ENCODE data around the gene ZMYND15. TPM values are rescaled to one million over a fixed set of nuclear protein-coding genes. Genes with fewer than 3 reads are reported as not detected.

ZMYND15 gene
- total and polyA plus RNA-seq, 2 of the 4 experiments (the other 2 are of a cell fraction), result 0.07 TPM; not detected in 1

DNA sequence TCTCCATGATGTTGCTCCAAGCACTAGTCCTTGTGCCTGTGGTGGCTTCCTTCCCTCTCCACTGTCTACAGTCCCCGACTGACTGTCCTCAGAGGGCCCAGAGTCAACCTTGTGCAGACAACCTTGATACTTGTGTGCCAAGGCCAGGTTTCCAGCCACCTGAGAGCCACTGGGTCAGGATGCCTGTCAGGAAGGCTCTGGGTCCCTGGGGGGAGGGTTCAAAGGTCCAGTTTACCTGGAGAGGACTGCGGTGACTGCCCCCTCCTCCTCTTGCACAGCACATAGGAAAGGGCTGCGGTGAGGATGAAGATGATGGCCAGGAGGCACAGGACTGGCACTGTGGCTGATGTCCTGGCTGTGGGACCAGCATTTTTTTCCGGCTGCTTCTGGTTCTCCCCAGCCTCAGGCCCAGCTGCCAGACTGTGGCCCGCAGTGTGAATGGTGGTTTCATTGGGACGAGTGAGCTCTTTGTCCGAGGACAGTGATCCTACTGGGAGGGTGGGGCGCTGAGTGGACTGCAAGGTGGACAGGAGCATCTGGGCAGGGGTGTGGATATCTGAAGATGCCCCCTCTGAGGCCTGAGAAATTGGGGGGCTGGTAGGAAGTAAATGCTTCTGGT lies 4.7 kb upstream of the ZMYND15 start:
- in situ Hi-C loops (cut with MboI; ENCODE audit: low sequenced_read_pairs), result no loop called here
- no TSS peak for BruUV-seq (replicated peaks)

More for the DNA sequence above, 4.7 kb upstream of the ZMYND15 start:
- Histone ChIP-seq H2AK5ac (ENCODE audit: low read depth, low read length) (no peak overlapping the region), H2BK120ac (ENCODE audit: low read depth, low read length) (no peak overlapping the region), H4K8ac (ENCODE audit: low read depth in 2 of 2, low read length in 2 of 2) (no peak overlapping the region), H3K36me3 (ENCODE audit: control insufficient read depth, insufficient read depth, low read length) (no peaks in the 10 kb centered on the region; the same call in 1 of the 2 replicates), H3K4me3 (ENCODE audit: insufficient read depth, low read depth, low read length) (no peak overlapping the region), H3K14ac (replicated peaks; ENCODE audit: low read depth, low read length) (no peak overlapping the region), H3K4me1 (ENCODE audit: control insufficient read depth, insufficient read depth, low read length) (peaks cover 6% of the 10 kb centered on the region; the same call in 1 of the 2 replicates), H3K9me1 (ENCODE audit: insufficient read depth, low read length) (no peaks in the 10 kb centered on the region), H2BK15ac (ENCODE audit: low read depth, low read length) (no peak overlapping the region), H3K4ac (ENCODE audit: low read depth, low read length) (no peak overlapping the region), H3K23ac (ENCODE audit: low read depth, low read length) (no peak overlapping the region), H4K5ac (ENCODE audit: low read depth, low read length) (no peak overlapping the region), H4K91ac (ENCODE audit: insufficient read depth, low read depth, low read length) (no peak overlapping the region), H3K27ac (ENCODE audit: insufficient read depth, low read length) (no peak overlapping the region), H3K79me1 (ENCODE audit: low read depth in 1 of 2, low read length in 2 of 2) (peaks cover 0 to 8% of the 10 kb centered on the region in 2 experiments; a peak in 1 of 4 replicates), H3K18ac (ENCODE audit: low read depth, low read length) (no peak overlapping the region), H3K56ac (ENCODE audit: extremely low read depth, insufficient read depth, low read length) (no peak overlapping the region), H3K9me3 (ENCODE audit: control insufficient read depth, insufficient read depth, low read length) (no peaks in the 10 kb centered on the region), H4K20me1 (ENCODE audit: insufficient read depth, low read length) (no peaks in the 10 kb centered on the region), H3K27me3 (ENCODE audit: control insufficient read depth, insufficient read depth, low read length) (peaks cover 19% of the 10 kb centered on the region), H2AK9ac (replicated peaks; ENCODE audit: low read depth, low read length, poor library complexity) (no peak overlapping the region), H3K9ac (ENCODE audit: low read depth, low read length) (no peak overlapping the region), H2BK20ac (ENCODE audit: low read depth, low read length) (no peak overlapping the region), H2BK5ac (ENCODE audit: low read depth, low read length, poor library complexity, severe bottlenecking) (no peak overlapping the region), H3K4me2 (ENCODE audit: low read depth, low read length) (no peak overlapping the region), H2AFZ (replicated peaks; ENCODE audit: low read length, poor library complexity) (no peak overlapping the region)
- ChIA-PET CTCF (no interaction called here), POLR2A (ENCODE audit: unreplicated experiment) (no interaction called here)
- intact Hi-C loops (cut with micrococcal nuclease), result no loop called here
- ATAC-seq (ENCODE audit: low read depth), result no peak
- 83% methylated on average over 3 of the region's 8 CpGs; no CpG with 5 or more reads in 1 of the 2 experiments for WGBS, 2 experiments (ENCODE audit: extremely low coverage in 2 of 2, insufficient read length in 1 of 2)
- TF ChIP-seq USF2 (IDR thresholded peaks at IDR 0.05; ENCODE audit: low read depth, low read length), result no peak
- TF ChIP-seq CEBPB (IDR thresholded peaks at IDR 0.05; ENCODE audit: low read depth, low read length), result no peak
- no peak for TF ChIP-seq POLR2A (IDR thresholded peaks at IDR 0.05; ENCODE audit: low read depth, low read length)
- no peak for TF ChIP-seq ELK1 (IDR thresholded peaks at IDR 0.05; ENCODE audit: borderline replicate concordance, low read depth, low read length)
- no peak for TF ChIP-seq NFE2L2 (IDR thresholded peaks at IDR 0.05; ENCODE audit: low read depth, low read length)
- no peak for TF ChIP-seq MXI1 (IDR thresholded peaks at IDR 0.05; ENCODE audit: borderline replicate concordance, low read depth, low read length)
- TF ChIP-seq, protein P1, sequence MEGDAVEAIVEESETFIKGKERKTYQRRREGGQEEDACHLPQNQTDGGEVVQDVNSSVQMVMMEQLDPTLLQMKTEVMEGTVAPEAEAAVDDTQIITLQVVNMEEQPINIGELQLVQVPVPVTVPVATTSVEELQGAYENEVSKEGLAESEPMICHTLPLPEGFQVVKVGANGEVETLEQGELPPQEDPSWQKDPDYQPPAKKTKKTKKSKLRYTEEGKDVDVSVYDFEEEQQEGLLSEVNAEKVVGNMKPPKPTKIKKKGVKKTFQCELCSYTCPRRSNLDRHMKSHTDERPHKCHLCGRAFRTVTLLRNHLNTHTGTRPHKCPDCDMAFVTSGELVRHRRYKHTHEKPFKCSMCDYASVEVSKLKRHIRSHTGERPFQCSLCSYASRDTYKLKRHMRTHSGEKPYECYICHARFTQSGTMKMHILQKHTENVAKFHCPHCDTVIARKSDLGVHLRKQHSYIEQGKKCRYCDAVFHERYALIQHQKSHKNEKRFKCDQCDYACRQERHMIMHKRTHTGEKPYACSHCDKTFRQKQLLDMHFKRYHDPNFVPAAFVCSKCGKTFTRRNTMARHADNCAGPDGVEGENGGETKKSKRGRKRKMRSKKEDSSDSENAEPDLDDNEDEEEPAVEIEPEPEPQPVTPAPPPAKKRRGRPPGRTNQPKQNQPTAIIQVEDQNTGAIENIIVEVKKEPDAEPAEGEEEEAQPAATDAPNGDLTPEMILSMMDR (conservative IDR thresholded peaks at IDR 0.05; ENCODE audit: low read depth, low read length), result no peak
- TF ChIP-seq RFX5 (IDR thresholded peaks at IDR 0.05; ENCODE audit: low read depth, low read length), result no peak
- no peak for TF ChIP-seq MAZ (IDR thresholded peaks at IDR 0.05; ENCODE audit: borderline replicate concordance, low read depth, low read length)
- no peak for TF ChIP-seq BHLHE40 (IDR thresholded peaks at IDR 0.05; ENCODE audit: low read depth, low read length)
- no peak for TF ChIP-seq SMC3 (IDR thresholded peaks at IDR 0.05; ENCODE audit: low read depth, low read length)
- no peak for TF ChIP-seq RAD21 (IDR thresholded peaks at IDR 0.05; ENCODE audit: low read length)
- no peak for TF ChIP-seq FOS (IDR thresholded peaks at IDR 0.05; ENCODE audit: low read depth, low read length)
- TF ChIP-seq MAFK (IDR thresholded peaks at IDR 0.05; ENCODE audit: low read depth, low read length), result no peak
- no peak for TF ChIP-seq CHD1 (IDR thresholded peaks at IDR 0.05; ENCODE audit: low read depth, low read length)
- TF ChIP-seq RCOR1 (IDR thresholded peaks at IDR 0.05; ENCODE audit: insufficient replicate concordance, low read length), result no peak
- dilution Hi-C loops (cut with HindIII; ENCODE audit: low sequenced_read_pairs, unreplicated experiment), result no loop called here
- no peak for DNase-seq
